ENCODE results near the gene KHDC4.
A peak's percentile ranks its signal among the peaks of the same experiment; 100 is the strongest.

Gene KHDC4

DNA sequence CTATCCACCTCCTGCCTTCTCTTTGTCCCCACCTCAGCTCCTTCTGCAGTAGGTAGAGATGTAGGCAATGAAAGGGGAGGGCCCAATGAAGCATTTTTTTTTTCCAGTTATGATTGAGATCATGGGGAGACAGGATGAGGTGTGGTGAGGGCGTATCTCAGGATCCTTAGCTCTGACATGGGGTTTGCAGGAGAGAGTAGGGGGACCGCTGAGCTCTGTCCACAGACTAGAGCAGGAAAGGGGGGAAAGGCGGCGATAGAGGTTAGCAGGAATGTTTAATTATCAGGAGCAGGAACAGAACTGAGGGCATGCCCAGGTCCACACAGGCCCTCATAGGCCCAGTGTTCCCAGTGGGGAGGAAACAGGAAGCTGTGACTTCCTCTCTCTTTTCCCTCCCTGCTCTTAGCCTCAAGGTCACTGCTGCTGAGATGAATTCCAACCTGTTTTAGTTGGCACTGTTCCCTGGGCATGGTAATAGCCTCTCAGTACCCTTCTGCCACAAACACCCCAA, 6.3 kb upstream of the KHDC4 start:
- H3K4me3 ChIP-seq (ENCODE audit: low read depth, low read length): no peak overlapping the region
- no peak for DNase-seq
- TF ChIP-seq CTCF (IDR thresholded peaks at IDR 0.05; ENCODE audit: low read depth, low read length): no peak
- H3K27me3 ChIP-seq (ENCODE audit: insufficient read depth, low read depth, severe bottlenecking): no peaks in the 10 kb centered on the region
- peaks cover under 1% of the 10 kb centered on the region; the same call in 1 of the 2 replicates for H3K36me3 ChIP-seq
- H3K9me3 ChIP-seq (ENCODE audit: severe bottlenecking): no peaks in the 10 kb centered on the region
- H3K27ac ChIP-seq: peak overlapping the region; percentile 50

DNA sequence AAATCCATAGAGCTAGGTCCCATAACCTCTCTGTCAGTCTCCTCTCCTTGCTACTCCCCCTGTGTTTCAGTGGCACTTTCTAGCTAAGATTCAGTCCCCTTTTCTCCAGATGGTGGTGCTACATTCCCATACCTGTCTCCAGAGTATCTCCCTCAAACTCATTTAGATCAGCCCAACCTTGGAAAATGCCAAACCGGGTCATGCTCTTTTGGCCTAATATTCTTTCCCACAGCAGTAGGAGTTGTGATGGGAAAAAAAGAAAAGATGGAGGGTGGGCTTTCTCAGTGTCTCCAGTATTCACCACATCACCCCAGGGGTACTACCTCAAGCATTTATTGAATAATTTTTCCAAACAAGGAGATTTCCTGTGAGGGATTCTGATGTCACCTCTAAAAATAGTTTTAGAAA, 4.0 kb upstream of the KHDC4 start:
- peak; percentile 70 for DNase-seq
- Histone ChIP-seq H3K4me3 (ENCODE audit: low read depth, low read length) (no peak overlapping the region), H3K36me3 (peaks cover 10% of the 10 kb centered on the region), H3K9me3 (ENCODE audit: severe bottlenecking) (no peaks in the 10 kb centered on the region), H3K27me3 (ENCODE audit: insufficient read depth, low read depth, severe bottlenecking) (no peaks in the 10 kb centered on the region), H3K27ac (no peak overlapping the region)
- peak; percentile 89 for TF ChIP-seq CTCF (IDR thresholded peaks at IDR 0.05; ENCODE audit: low read depth, low read length)

DNA sequence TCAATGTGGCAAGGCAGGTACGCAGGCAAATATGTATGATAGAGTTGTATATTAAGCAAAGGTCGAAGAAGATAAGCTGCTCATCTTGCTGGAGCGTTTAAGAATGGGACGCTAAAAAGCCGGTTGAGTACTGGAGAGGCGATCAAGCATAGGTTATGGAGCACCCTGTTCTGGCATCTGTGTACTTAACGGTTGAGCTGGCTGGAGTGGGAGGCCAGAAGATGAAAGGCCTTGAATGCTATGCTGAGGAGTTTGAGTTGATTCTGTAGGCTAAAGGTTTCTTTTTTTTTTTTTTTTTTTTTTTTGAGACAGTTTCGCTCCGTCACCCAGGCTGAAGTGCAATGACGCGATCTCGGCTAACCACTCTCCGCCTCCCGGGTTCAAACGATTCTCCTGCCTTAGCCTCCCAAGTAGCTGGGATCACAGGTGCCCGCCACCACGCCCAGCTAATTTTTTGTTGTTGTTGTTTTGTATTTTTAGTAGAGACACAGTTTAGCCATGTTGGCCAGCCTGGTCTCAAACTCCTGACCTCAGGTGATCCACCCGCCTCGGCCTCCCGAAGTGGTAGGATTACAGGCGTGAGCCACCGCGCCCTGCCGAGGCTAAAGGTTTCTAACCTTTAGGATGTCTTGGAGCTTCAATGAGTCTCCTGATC, 850 bp upstream of the KHDC4 start:
- no peak for TF ChIP-seq CTCF (IDR thresholded peaks at IDR 0.05; ENCODE audit: low read depth, low read length)
- Histone ChIP-seq H3K27me3 (ENCODE audit: insufficient read depth, low read depth, severe bottlenecking) (no peaks in the 10 kb centered on the region), H3K27ac (peak overlapping the region; percentile 89), H3K36me3 (peaks cover 41% of the 10 kb centered on the region), H3K4me3 (ENCODE audit: low read depth, low read length) (peak overlapping the region; percentile 72), H3K9me3 (ENCODE audit: severe bottlenecking) (no peaks in the 10 kb centered on the region)
- DNase-seq: peak; percentile 61

- TF ChIP-seq CTCF (IDR thresholded peaks at IDR 0.05; ENCODE audit: low read depth, low read length): no peak
- Histone ChIP-seq H3K27me3 (ENCODE audit: insufficient read depth, low read depth, severe bottlenecking) (no peaks in the 10 kb centered on the region), H3K36me3 (peaks cover 55% of the 10 kb centered on the region), H3K4me3 (ENCODE audit: low read depth, low read length) (peak overlapping the region; percentile 72), H3K27ac (peak overlapping the region; percentile 89), H3K9me3 (ENCODE audit: severe bottlenecking) (no peaks in the 10 kb centered on the region)
- DNase-seq: no peak
Measured at GRCh38 chr1:155933591-155934096, 569 bp downstream of the KHDC4 start.

DNA sequence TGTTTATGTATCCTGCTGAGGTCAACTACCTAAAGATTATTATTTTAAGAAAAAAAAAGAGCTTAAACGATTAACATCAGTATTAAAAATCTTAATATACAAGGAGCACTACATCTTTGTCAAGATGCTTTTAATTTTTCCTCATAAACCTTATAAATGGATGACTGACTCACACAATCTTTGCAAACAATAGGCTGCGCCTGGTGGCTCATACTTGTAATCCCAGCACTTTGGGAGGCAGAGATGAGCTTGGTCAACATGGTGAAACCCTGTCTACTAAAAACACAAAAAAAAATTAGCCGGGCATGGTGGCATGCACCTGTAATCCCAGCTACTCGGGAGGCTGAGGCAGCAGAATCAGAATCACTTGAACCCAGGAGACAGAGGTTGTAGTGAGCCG, 1.7 kb downstream of the KHDC4 start:
- DNase-seq: no peak
- Histone ChIP-seq H3K27me3 (ENCODE audit: insufficient read depth, low read depth, severe bottlenecking) (no peaks in the 10 kb centered on the region), H3K9me3 (ENCODE audit: severe bottlenecking) (no peaks in the 10 kb centered on the region), H3K4me3 (ENCODE audit: low read depth, low read length) (no peak overlapping the region), H3K36me3 (peaks cover 67% of the 10 kb centered on the region), H3K27ac (no peak overlapping the region)
- no peak for TF ChIP-seq CTCF (IDR thresholded peaks at IDR 0.05; ENCODE audit: low read depth, low read length)

All from WERI-Rb-1 (cell line).